Peyer's patch (tissue), 4 donors: ENCODE results near the gene LDLRAD4. TPM values are rescaled to one million over a fixed set of nuclear protein-coding genes. Genes with fewer than 3 reads are reported as not detected.

Experiments
- DNase-seq, 3 donors: peaks; one replicate each; pipeline ENCODE4 v3.0.0-alpha.2; 2017 to 2019
- H3K27ac ChIP-seq, 4 donors: fragments of 200-600 bp; sonication (generic); one replicate each; pipeline ENCODE4 v1.5.1; 2016 to 2019
- H3K27me3 ChIP-seq, 2 donors: fragments of 200-600 bp; sonication (generic); one replicate each; pipeline ENCODE4 v1.5.1; 2019
- H3K36me3 ChIP-seq, 3 donors: fragments of 200-600 bp; sonication (generic); one replicate each; pipeline ENCODE4 v1.5.1; 2016 to 2019
- H3K4me1 ChIP-seq, 4 donors: fragments of 200-600 bp; sonication (generic); one replicate each; pipeline ENCODE4 v1.5.1; 2016 to 2019
- H3K4me3 ChIP-seq, 4 donors: fragments of 200-600 bp; sonication (generic); 1 replicate in 3 of 4; 2 replicates in 1 of 4; pipeline ENCODE4 v1.5.1; 2016 to 2019; ENCODE audit warnings: mild to moderate bottlenecking in 1 of 4
- H3K9me3 ChIP-seq, 4 donors: fragments of 200-600 bp; sonication (generic); one replicate each; pipeline ENCODE4 v1.5.1; 2016 to 2019; ENCODE audit warnings: mild to moderate bottlenecking in 1 of 4
- POLR2A ChIP-seq, 2 donors: fragments of 450-650 bp; IDR thresholded peaks; one replicate each; pipeline ENCODE4 v1.5.1; 2017; ENCODE audit warnings: antibody characterized with exemption in 2 of 2, mild to moderate bottlenecking in 2 of 2, moderate library complexity in 2 of 2
- total RNA-seq, 4 donors: library from RNA; depleted of rRNA; stranded (reverse); fragments of >200 nt; gene quantifications; one replicate each; pipeline ENCODE4 v1.1.0, GENCODE V29; 2016
- TF ChIP-seq, protein P1 (sequence below), 6 experiments: fragments of 450-650 bp in 4 of 6; fragments of 200-600 bp in 2 of 6; sonication (generic) in 1 of 6; IDR thresholded peaks; one replicate each; pipeline ENCODE4 v1.5.1; 2017 to 2019; ENCODE audit warnings: antibody characterized with exemption in 6 of 6, mild to moderate bottlenecking in 3 of 6, moderate library complexity in 1 of 6

LDLRAD4 gene
- total RNA-seq, 4 donors from 2014 or later = 24.8 to 128 (median 50.0) TPM

DNA sequence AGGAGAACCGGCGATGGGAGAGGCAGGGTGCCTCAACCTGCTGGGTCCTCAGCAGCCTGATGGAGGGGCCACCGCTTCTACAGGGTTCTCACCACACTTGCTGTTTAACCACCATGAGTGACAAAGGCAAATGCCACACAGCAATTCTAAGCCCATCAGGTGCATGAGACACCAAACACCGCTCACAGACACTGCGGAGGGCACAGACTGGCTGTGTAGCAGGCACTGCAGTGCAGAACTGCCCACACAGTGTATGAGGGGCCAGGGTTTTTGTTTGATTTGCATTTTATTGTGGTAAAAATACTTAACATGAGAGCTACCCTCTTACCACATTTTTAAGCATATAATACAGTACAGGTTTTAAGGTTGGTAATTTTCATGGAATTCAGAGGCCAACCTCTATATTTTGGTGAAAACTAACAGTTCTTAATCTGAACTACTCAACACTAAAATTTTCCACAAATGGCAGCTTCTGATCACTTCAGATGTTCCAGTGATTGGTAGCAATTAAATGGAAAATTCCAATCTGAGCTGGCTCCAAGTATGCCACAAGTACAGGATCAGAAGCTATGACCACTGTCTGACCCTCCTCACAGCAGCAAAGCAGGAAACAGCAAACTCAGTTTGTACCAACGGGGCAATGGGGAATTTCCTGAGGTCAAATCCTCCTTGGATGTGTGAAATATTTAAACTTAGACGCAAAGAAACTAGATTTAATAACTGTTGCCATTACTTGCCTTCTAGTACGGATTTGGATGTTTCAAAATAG lies 440.1 kb downstream of the LDLRAD4 start:
- no peaks in the 10 kb centered on the region for H3K9me3 ChIP-seq
- H3K4me1 ChIP-seq = no peaks in the 10 kb centered on the region
- no peak overlapping the region for H3K27ac ChIP-seq
- DNase-seq = no peak
- TF ChIP-seq POLR2A (IDR thresholded peaks at IDR 0.05) = no peak
- TF ChIP-seq, protein P1, sequence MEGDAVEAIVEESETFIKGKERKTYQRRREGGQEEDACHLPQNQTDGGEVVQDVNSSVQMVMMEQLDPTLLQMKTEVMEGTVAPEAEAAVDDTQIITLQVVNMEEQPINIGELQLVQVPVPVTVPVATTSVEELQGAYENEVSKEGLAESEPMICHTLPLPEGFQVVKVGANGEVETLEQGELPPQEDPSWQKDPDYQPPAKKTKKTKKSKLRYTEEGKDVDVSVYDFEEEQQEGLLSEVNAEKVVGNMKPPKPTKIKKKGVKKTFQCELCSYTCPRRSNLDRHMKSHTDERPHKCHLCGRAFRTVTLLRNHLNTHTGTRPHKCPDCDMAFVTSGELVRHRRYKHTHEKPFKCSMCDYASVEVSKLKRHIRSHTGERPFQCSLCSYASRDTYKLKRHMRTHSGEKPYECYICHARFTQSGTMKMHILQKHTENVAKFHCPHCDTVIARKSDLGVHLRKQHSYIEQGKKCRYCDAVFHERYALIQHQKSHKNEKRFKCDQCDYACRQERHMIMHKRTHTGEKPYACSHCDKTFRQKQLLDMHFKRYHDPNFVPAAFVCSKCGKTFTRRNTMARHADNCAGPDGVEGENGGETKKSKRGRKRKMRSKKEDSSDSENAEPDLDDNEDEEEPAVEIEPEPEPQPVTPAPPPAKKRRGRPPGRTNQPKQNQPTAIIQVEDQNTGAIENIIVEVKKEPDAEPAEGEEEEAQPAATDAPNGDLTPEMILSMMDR (IDR thresholded peaks at IDR 0.05) = no peak
- no peak overlapping the region for H3K4me3 ChIP-seq
- H3K36me3 ChIP-seq = no peaks in the 10 kb centered on the region
- H3K27me3 ChIP-seq = no peaks in the 10 kb centered on the region

DNA sequence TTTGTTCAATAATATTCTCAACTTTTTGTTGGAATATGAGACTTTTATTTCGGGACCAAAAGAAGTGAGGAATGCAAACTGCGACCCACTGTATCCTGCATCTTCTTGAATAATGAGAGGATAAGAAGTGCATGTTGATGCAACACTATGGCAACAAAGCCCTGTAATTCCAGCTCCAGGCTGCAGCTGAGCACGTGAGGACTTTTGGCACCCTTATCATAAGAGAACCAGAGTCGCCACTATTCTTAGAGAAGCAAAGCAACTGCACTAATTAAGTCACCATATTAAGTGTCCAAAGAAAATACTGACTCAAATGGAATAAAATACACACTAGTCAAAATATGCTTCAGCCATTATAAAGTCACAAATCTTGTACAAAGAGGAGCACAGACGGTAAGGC lies 441.9 kb downstream of the LDLRAD4 start:
- no peaks in the 10 kb centered on the region for H3K27me3 ChIP-seq
- DNase-seq = no peak
- no peak overlapping the region for H3K27ac ChIP-seq
- no peaks in the 10 kb centered on the region for H3K4me1 ChIP-seq
- H3K4me3 ChIP-seq = no peak overlapping the region
- H3K36me3 ChIP-seq = peaks cover 0 to 4% (median 0%) of the 10 kb centered on the region in 3 donors
- H3K9me3 ChIP-seq = no peaks in the 10 kb centered on the region
- TF ChIP-seq, protein P1 (IDR thresholded peaks at IDR 0.05) = no peak
- TF ChIP-seq POLR2A (IDR thresholded peaks at IDR 0.05) = no peak

DNA sequence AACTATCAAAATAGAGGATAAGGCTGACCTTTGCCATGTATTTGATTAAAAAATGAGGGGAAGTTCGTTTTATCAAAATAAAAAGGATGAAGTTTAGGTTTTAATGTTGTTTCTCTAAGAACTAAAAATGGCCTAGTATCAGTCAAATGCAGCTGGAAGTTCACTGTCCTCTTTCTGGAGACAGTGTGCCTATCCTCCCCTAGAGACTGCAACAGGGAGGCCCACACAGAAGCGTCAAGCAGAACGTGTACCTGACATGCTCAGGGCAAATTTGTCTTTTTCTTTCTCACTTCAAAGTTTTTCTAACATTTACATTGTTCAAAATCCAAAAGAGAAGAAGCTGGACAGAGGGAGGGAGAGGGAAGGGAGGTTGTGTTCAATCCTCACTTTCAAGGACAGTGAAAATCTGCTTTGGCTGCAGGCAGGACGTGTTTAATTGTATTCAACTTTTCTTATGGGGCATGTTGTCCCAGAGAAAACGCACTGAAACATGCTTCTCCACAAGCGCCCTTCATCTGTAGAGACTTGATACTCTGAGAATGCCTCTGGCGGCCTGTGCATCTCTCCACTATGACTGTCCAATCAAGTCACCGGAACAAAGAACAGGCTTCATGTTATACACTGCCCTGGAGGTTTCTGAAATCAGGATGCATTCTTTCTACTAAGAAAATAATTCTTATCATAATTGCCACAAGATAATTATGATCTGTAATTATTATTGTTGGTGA lies 442.7 kb downstream of the LDLRAD4 start:
- Histone ChIP-seq H3K9me3 (no peaks in the 10 kb centered on the region), H3K36me3 (peaks cover 0 to 8% (median 0%) of the 10 kb centered on the region in 3 donors), H3K4me1 (no peaks in the 10 kb centered on the region), H3K4me3 (no peak overlapping the region), H3K27me3 (no peaks in the 10 kb centered on the region), H3K27ac (no peak overlapping the region)
- TF ChIP-seq, protein P1 (IDR thresholded peaks at IDR 0.05) = no peak
- no peak for TF ChIP-seq POLR2A (IDR thresholded peaks at IDR 0.05)
- DNase-seq = no peak

DNA sequence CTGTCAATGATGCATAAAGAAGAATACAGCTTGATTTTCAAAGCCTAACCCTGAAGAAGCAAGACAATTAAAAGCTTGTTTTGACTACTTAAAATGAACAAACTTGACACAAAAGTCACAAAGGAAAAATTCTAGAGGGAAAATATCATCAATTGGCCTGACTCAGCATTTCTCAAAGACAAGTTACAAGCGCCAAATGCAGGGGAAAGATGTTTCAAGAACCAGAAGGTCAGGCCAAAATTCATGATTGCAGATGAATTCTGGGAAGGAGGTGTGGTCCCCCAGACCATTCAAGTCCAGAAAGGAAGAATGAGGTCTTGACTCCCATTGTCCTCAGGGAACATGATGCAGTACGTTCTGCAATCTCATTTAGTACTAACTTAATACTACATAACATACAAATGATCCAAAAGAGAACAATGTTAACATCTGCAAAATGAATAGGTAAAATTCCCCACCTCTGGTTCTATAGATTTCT lies 443.3 kb downstream of the LDLRAD4 start:
- Histone ChIP-seq H3K27me3 (no peaks in the 10 kb centered on the region), H3K36me3 (peaks cover 0 to 12% (median 0%) of the 10 kb centered on the region in 3 donors), H3K27ac (no peak overlapping the region), H3K4me3 (no peak overlapping the region), H3K9me3 (no peaks in the 10 kb centered on the region), H3K4me1 (no peaks in the 10 kb centered on the region)
- DNase-seq = no peak
- no peak for TF ChIP-seq POLR2A (IDR thresholded peaks at IDR 0.05)
- TF ChIP-seq, protein P1 (IDR thresholded peaks at IDR 0.05) = no peak

DNA sequence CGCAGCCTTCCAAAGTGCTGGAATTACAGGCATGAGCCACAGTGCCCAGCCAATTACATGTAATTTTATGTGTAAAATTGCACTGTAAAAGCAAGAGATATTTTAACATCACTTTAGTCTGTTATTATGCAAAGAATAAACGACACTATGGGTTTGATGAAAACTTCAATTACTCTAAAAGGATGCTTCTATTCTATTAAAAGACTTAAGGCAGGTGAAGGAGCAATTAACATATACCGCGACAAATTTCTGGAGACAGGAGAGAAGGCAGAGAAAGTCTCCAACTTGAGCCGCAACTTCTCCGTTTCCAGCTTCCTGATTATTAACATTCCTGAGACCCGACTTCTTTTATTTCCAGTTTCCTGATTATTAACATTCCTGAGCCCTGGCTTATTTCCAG lies 454.1 kb downstream of the LDLRAD4 start:
- no peaks in the 10 kb centered on the region for H3K9me3 ChIP-seq
- H3K27me3 ChIP-seq = no peaks in the 10 kb centered on the region
- no peaks in the 10 kb centered on the region for H3K4me1 ChIP-seq
- no peak for TF ChIP-seq POLR2A (IDR thresholded peaks at IDR 0.05)
- TF ChIP-seq, protein P1 (IDR thresholded peaks at IDR 0.05) = no peak
- peaks cover 0 to 11% (median 0%) of the 10 kb centered on the region in 3 donors for H3K36me3 ChIP-seq
- no peak for DNase-seq
- H3K4me3 ChIP-seq = no peak overlapping the region
- no peak overlapping the region for H3K27ac ChIP-seq
